Activated CD4-positive, alpha-beta T cell treated with anti-CD3 and anti-CD28 coated beads for 1 hour (primary cell): ENCODE results near the gene OSGEPL1.
"Not testable (repeated sequence)": the region's sequence is repeated elsewhere in the genome, so short reads cannot be mapped to it uniquely, and the experiment has no call there.

Source experiments
- DNase-seq: peaks from one replicate; pipeline ENCODE4 v3.0.0-alpha.2; 2020

OSGEPL1 gene

GRCh38 chr2:189762551-189763298, at the start of gene OSGEPL1:
TSS of gene OSGEPL1 (minus strand) at chr2:189762792. CDS start at chr2:189761640, 1,152 bp downstream.
- DNase-seq = peak; percentile 88

GRCh38 chr2:189803431-189803830, 40.8 kb upstream of the OSGEPL1 start:
- DNase-seq = no peak

GRCh38 chr2:189802396-189802912, 39.9 kb upstream of the OSGEPL1 start:
- DNase-seq = no peak

- no peak for DNase-seq
Measured at GRCh38 chr2:189799531-189799930, 36.9 kb upstream of the OSGEPL1 start.

GRCh38 chr2:189799030-189799331, 36.4 kb upstream of the OSGEPL1 start:
- DNase-seq = no peak

- DNase-seq = no peak
Measured at GRCh38 chr2:189798312-189799029, 35.9 kb upstream of the OSGEPL1 start.

- no peak for DNase-seq
Measured at GRCh38 chr2:189797902-189798301, 35.3 kb upstream of the OSGEPL1 start.

GRCh38 chr2:189794310-189794709, 31.7 kb upstream of the OSGEPL1 start:
- DNase-seq = no peak

GRCh38 chr2:189791338-189792042, 28.9 kb upstream of the OSGEPL1 start:
- no peak for DNase-seq

GRCh38 chr2:189783927-189784867, 21.6 kb upstream of the OSGEPL1 start, which contains the start of the genes ORMDL1 and PMS1:
TSS of gene ORMDL1 (minus strand) at chr2:189784339. CDS start at chr2:189782595, 1,744 bp downstream.
TSS of gene PMS1 (plus strand) at chr2:189784450. CDS start at chr2:189791810, 7,360 bp downstream.
- DNase-seq = peak; percentile 89

- no peak for DNase-seq
Measured at GRCh38 chr2:189783451-189783926, 20.9 kb upstream of the OSGEPL1 start.

GRCh38 chr2:189782221-189782671, 19.7 kb upstream of the OSGEPL1 start:
- no peak for DNase-seq

- no peak for DNase-seq
Measured at GRCh38 chr2:189772212-189772611, 9.6 kb upstream of the OSGEPL1 start.

GRCh38 chr2:189770590-189771322, 8.2 kb upstream of the OSGEPL1 start:
- no peak for DNase-seq

GRCh38 chr2:189763908-189764661, 1.5 kb upstream of the OSGEPL1 start:
- no peak for DNase-seq

GRCh38 chr2:189762229-189762550, 402 bp downstream of the OSGEPL1 start:
- no peak for DNase-seq

- DNase-seq = not testable (repeated sequence)
Measured at GRCh38 chr2:189760154-189760553, 2.4 kb downstream of the OSGEPL1 start.

- no peak for DNase-seq
Measured at GRCh38 chr2:189756311-189756952, 6.2 kb downstream of the OSGEPL1 start.

GRCh38 chr2:189751080-189751658, 11.4 kb downstream of the OSGEPL1 start:
- no peak for DNase-seq

- DNase-seq = no peak
Measured at GRCh38 chr2:189729430-189729829, 33.2 kb downstream of the OSGEPL1 start.
